ENCODE measurements around the gene FAS.

Gene FAS

DNA sequence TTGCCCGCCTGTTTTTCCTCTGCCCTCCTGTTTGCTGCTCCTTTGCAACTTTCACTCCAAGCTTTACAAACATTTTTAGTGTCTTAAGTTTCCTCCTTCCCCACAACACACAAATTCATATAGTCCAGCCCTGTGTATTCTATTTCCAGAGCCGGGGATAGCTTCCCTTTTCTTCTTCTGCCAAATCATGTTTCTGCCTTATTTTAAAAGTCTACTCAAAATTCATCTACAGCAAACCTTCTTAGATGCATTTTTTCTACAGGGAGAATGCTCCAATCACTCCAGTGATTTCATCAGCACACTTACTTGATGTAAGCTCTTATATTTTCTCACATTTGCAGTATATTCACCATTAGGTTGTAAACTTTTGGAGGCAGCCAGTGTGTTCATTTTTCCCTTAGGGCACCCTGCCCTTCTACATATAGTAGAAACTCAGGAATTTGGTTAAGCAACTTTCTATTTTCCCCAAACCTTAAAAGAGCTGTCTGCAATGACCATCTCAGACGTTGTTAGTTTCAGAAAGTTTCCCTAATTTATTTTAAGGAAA, 25.7 kb upstream of the FAS start:
- TF ChIP-seq, protein P1, sequence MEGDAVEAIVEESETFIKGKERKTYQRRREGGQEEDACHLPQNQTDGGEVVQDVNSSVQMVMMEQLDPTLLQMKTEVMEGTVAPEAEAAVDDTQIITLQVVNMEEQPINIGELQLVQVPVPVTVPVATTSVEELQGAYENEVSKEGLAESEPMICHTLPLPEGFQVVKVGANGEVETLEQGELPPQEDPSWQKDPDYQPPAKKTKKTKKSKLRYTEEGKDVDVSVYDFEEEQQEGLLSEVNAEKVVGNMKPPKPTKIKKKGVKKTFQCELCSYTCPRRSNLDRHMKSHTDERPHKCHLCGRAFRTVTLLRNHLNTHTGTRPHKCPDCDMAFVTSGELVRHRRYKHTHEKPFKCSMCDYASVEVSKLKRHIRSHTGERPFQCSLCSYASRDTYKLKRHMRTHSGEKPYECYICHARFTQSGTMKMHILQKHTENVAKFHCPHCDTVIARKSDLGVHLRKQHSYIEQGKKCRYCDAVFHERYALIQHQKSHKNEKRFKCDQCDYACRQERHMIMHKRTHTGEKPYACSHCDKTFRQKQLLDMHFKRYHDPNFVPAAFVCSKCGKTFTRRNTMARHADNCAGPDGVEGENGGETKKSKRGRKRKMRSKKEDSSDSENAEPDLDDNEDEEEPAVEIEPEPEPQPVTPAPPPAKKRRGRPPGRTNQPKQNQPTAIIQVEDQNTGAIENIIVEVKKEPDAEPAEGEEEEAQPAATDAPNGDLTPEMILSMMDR (conservative IDR thresholded peaks at IDR 0.05; ENCODE audit: low read depth): no peak
- DNase-seq (ENCODE audit: low spot score): no peak
- H3K27ac ChIP-seq: no peak overlapping the region
- ChIA-PET CTCF (interaction anchor here (0.6 to 4.0 kb wide), 4 partner anchors 22 to 154 kb away, joined by 3 to 14 read pairs (median 4); no protein-coding TSS in a partner anchor), POLR2A (ENCODE audit: low non-redundant PET) (no interaction called here)

DNA sequence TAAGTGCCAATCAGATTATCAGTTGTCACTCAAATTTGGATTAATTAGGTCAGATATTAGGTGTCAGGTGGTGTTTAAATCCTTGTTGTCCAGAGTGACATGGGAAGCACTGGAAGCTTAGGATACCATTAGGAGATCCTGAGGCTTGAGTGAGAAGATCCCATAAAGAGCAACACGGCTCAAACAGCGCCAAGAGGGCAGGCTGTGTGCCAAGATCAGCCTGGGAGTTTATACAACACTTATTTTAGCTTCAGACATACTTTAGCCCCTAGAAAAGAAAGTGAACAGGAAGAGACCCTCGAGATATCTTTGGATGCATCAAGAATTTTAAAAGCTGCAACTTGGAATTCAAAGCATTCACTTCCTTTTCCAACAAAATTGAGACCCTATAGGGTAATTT, 23.8 kb upstream of the FAS start:
- H3K27ac ChIP-seq: no peak overlapping the region
- ChIA-PET POLR2A (ENCODE audit: low non-redundant PET) (no interaction called here), CTCF (no interaction called here)
- TF ChIP-seq, protein P1 (conservative IDR thresholded peaks at IDR 0.05; ENCODE audit: low read depth): no peak
- no peak for DNase-seq (ENCODE audit: low spot score)

DNA sequence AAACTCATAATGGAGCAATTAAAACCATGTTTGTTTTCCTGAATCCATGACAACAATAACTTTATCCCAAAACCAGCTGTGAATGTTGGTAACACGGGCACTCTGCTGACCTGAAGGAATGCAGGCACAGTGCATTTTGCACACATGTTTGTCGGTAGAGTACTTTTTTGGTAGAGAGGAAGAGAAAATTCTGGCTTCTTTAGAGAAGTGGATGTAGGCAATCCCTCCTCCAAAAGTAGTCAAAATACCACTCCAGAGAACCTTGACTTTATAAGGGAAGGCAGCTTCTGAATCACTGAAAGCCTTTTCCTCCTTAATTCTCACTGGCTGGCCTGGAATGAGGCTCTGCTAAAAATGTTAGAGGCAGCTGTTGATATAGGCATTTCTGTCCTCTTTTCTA, 22.2 kb upstream of the FAS start:
- no peak overlapping the region for H3K27ac ChIP-seq
- CTCF ChIA-PET: no interaction called here
- no peak for DNase-seq (ENCODE audit: low spot score)
- POLR2A ChIA-PET (ENCODE audit: low non-redundant PET): no interaction called here
- TF ChIP-seq, protein P1 (conservative IDR thresholded peaks at IDR 0.05; ENCODE audit: low read depth): no peak

DNA sequence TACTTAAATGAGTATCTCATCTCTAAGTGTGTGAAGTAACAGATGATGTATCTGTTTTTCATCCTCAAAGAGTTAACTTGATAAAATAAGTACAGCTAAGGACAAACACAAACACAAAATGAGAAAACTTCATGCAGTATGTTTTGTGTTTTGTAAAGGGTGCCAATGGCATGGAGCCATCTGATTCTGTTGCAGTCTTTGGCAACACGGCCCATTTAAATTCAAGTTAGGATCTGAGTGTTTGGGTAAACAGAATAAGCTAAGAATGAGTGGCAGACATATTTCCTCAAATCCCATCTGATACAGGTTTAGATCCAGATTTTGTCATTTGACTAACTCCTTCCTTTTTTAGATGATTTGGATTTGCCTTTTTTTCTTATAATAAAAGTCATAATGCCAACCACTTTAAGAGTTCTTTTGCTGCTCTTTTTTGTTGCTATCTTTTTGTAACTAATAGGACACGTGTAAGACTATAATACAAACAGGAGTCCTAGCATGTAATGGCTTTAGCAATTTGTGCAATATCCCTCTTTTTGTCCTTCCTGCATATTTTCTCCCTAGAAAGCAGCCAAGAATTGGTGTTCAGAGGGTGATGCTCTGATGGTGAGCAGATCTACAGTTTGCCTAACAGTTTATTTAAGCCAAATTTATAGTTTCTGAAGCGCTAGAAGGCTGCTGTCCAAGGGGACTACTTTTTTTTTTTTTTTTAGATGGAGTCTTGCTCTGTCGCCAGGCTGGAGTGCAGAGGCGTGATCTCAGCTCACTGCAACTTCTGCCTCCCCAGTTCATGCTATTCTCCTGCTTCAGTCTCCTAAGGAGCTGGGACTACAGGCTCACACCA, 19.2 kb upstream of the FAS start:
- TF ChIP-seq, protein P1 (conservative IDR thresholded peaks at IDR 0.05; ENCODE audit: low read depth): no peak
- POLR2A ChIA-PET (ENCODE audit: low non-redundant PET): no interaction called here
- CTCF ChIA-PET: interaction anchor here (0.9 kb wide), 1 partner anchor 26 kb away, joined by 3 read pairs; no protein-coding TSS in a partner anchor

DNA sequence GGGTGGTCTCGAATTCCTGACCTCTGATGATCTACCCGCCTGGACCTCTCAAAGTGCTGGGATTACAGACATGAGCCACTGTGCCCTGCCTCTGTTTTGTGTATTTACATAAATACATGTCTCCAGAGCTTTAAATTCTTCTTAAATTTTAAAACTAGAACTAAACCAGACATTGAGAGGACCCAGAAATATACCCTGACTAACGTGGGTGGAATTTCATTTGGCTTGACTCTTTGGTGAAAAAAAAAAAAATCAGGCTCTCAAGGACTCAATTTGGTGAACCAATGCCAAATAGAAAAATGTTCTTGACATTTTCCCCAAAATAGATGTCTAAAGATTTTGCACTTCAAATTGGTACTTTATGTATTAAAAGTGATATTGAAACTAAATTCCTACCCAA, 16.6 kb upstream of the FAS start:
- TF ChIP-seq, protein P1 (conservative IDR thresholded peaks at IDR 0.05; ENCODE audit: low read depth): no peak
- ChIA-PET CTCF (interaction anchor here (2.5 kb wide), 1 partner anchor 13 kb away, joined by 5 read pairs; no protein-coding TSS in a partner anchor), POLR2A (ENCODE audit: low non-redundant PET) (no interaction called here)
- no peak overlapping the region for H3K27ac ChIP-seq
- DNase-seq (ENCODE audit: low spot score): no peak

More for the DNA sequence above, 19.2 kb upstream of the FAS start:
- no peak overlapping the region for H3K27ac ChIP-seq
- DNase-seq (ENCODE audit: low spot score): no peak

DNA sequence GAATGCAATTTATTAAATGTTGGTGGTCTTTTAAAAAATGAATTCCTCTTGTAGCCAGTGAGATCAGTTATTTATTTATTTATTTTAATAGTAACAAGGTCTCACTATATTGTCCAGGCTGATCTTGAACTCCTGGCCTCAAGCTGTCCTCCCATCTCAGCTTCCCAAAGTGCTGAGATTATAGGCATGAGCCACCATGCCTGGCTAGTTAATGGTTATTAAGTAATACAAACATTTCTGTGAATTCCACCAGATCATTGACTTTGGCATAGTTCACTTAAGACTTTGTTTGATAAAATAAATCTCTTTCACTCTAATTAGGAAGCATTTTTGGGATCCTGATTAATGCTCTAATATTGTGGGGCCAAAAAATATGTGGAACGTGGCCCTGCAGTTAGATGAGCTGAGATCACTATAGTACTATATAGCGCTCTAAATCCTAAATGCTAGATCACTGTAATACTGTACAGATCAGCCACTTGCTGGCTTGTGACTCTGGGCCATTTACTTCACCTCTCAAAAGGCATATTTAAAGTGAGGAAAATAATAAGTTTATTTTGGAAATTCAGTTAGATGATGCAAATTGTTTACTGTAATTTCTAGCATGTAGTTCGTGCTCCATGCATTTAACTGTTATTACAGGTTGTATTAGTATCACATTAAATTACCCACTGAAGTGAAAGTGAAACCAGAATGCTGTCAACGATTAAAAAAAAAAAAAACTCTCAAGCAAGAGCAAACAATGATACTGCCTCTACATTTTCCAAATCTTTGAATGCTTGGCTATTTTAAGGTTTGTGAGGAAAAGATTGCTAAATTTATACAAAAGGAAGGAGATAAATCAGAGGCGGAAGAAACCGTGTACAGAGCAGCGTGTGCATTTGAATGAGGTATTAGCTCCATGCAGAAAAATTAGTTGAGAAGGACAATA, 15.9 kb upstream of the FAS start:
- POLR2A ChIA-PET (ENCODE audit: low non-redundant PET): no interaction called here
- CTCF ChIA-PET: interaction anchor here (1.0 to 2.5 kb wide), 2 partner anchors 13 to 40 kb away, joined by 5 read pairs; no protein-coding TSS in a partner anchor
- H3K27ac ChIP-seq: no peak overlapping the region
- TF ChIP-seq, protein P1 (conservative IDR thresholded peaks at IDR 0.05; ENCODE audit: low read depth): no peak
- no peak for DNase-seq (ENCODE audit: low spot score)
